Measurements from ENCODE around the gene ZNF644.

GRCh38 chr1:91015794-91016550, 5.9 kb downstream of the ZNF644 start:
- no peak for TF ChIP-seq CTCF (IDR thresholded peaks at IDR 0.05)
- TF ChIP-seq, protein P1, sequence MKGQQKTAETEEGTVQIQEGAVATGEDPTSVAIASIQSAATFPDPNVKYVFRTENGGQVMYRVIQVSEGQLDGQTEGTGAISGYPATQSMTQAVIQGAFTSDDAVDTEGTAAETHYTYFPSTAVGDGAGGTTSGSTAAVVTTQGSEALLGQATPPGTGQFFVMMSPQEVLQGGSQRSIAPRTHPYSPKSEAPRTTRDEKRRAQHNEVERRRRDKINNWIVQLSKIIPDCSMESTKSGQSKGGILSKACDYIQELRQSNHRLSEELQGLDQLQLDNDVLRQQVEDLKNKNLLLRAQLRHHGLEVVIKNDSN (CRISPR knock-in tag; IDR thresholded peaks at IDR 0.05), result no peak
- TF ChIP-seq ZNF423 (CRISPR knock-in tag; IDR thresholded peaks at IDR 0.05), result no peak
- TF ChIP-seq ELF4 (CRISPR knock-in tag; IDR thresholded peaks at IDR 0.05; ENCODE audit: low read depth), result no peak
- no peak for TF ChIP-seq SMAD3 (CRISPR knock-in tag; IDR thresholded peaks at IDR 0.05; ENCODE audit: borderline replicate concordance)
- TF ChIP-seq CREB1 (CRISPR knock-in tag; IDR thresholded peaks at IDR 0.05), result no peak
- no peak for TF ChIP-seq ZBTB21 (CRISPR knock-in tag; IDR thresholded peaks at IDR 0.05; ENCODE audit: borderline replicate concordance)
- TF ChIP-seq, protein P2, sequence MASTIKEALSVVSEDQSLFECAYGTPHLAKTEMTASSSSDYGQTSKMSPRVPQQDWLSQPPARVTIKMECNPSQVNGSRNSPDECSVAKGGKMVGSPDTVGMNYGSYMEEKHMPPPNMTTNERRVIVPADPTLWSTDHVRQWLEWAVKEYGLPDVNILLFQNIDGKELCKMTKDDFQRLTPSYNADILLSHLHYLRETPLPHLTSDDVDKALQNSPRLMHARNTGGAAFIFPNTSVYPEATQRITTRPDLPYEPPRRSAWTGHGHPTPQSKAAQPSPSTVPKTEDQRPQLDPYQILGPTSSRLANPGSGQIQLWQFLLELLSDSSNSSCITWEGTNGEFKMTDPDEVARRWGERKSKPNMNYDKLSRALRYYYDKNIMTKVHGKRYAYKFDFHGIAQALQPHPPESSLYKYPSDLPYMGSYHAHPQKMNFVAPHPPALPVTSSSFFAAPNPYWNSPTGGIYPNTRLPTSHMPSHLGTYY (CRISPR knock-in tag; IDR thresholded peaks at IDR 0.05), result no peak
- no peak for TF ChIP-seq ZNF219 (CRISPR knock-in tag; IDR thresholded peaks at IDR 0.05; ENCODE audit: borderline replicate concordance)
- no peak for TF ChIP-seq SP1 (CRISPR knock-in tag; conservative IDR thresholded peaks at IDR 0.05)
- TF ChIP-seq, protein P3, sequence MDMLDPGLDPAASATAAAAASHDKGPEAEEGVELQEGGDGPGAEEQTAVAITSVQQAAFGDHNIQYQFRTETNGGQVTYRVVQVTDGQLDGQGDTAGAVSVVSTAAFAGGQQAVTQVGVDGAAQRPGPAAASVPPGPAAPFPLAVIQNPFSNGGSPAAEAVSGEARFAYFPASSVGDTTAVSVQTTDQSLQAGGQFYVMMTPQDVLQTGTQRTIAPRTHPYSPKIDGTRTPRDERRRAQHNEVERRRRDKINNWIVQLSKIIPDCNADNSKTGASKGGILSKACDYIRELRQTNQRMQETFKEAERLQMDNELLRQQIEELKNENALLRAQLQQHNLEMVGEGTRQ (CRISPR knock-in tag; IDR thresholded peaks at IDR 0.05), result no peak
- TF ChIP-seq NFYB (CRISPR knock-in tag; conservative IDR thresholded peaks at IDR 0.05; ENCODE audit: low read depth), result no peak
- TF ChIP-seq, protein P4, sequence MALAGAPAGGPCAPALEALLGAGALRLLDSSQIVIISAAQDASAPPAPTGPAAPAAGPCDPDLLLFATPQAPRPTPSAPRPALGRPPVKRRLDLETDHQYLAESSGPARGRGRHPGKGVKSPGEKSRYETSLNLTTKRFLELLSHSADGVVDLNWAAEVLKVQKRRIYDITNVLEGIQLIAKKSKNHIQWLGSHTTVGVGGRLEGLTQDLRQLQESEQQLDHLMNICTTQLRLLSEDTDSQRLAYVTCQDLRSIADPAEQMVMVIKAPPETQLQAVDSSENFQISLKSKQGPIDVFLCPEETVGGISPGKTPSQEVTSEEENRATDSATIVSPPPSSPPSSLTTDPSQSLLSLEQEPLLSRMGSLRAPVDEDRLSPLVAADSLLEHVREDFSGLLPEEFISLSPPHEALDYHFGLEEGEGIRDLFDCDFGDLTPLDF (CRISPR knock-in tag; IDR thresholded peaks at IDR 0.05), result no peak
- no peak for TF ChIP-seq ATF6 (CRISPR knock-in tag; IDR thresholded peaks at IDR 0.05)

Measured in WTC11 (cell line).